GM23338 (cell line): ENCODE results near the gene BMAL1.

Experiments used
- CREB1 ChIP-seq: fragments of 250-450 bp; sonication (Bioruptor Pico); IDR thresholded peaks from 2 replicates; pipeline ENCODE4 v1.5.0; 2020; ENCODE audit warnings: low read depth, mild to moderate bottlenecking, moderate library complexity
- CTCF ChIP-seq, 2 experiments: fragments of 200-600 bp in 1 of 2; sonication (generic) in 1 of 2; conservative IDR thresholded peaks; 2 replicates each; pipeline versions ENCODE4 v1.5.1 to v1.6.1; 2016 to 2017; ENCODE audit warnings: antibody characterized with exemption in 2 of 2, low read depth in 2 of 2, mild to moderate bottlenecking in 2 of 2, moderate library complexity in 1 of 2
- ETS1 ChIP-seq: IDR thresholded peaks from 2 replicates; pipeline ENCODE4 v1.6.1; 2016; ENCODE audit warnings: antibody characterized with exemption
- EZH2 ChIP-seq: fragments of 200-600 bp; sonication (generic); IDR thresholded peaks from one replicate; pipeline ENCODE4 v1.8.0; 2017; ENCODE audit warnings: antibody characterized with exemption, mild to moderate bottlenecking, low read depth; ENCODE audit not compliant: unreplicated experiment
- EZH2phosphoT487 ChIP-seq: fragments of 200-600 bp; sonication (generic); IDR thresholded peaks from one replicate; pipeline ENCODE4 v1.8.1; 2018; ENCODE audit warnings: antibody characterized with exemption; ENCODE audit not compliant: unreplicated experiment
- POLR2AphosphoS5 ChIP-seq: IDR thresholded peaks from 2 replicates; pipeline ENCODE4 v1.6.1; 2016; ENCODE audit warnings: antibody characterized with exemption, low read depth
- REST ChIP-seq: IDR thresholded peaks from one replicate; pipeline ENCODE4 v1.6.1; 2018; ENCODE audit warnings: antibody characterized with exemption; ENCODE audit not compliant: unreplicated experiment
- ZNF462 ChIP-seq: fragments of 250-450 bp; sonication (Bioruptor Pico); IDR thresholded peaks from 2 replicates; pipeline ENCODE4 v1.5.0; 2020; ENCODE audit warnings: mild to moderate bottlenecking, moderate library complexity

- no peak for TF ChIP-seq EZH2
- TF ChIP-seq CTCF (conservative IDR thresholded peaks at IDR 0.05; ENCODE audit: low read depth in 2 of 2), result no peak
- no peak for TF ChIP-seq CREB1 (CRISPR knock-in tag)
- TF ChIP-seq POLR2AphosphoS5, result no peak
- TF ChIP-seq REST, result no peak
- no peak for TF ChIP-seq EZH2phosphoT487
- TF ChIP-seq ZNF462, result no peak
- no peak for TF ChIP-seq ETS1
Observed at GRCh38 chr11:13332124-13332523, 54.5 kb downstream of the BMAL1 start.
